ENCODE measurements around the gene TCL1A.

The TCL1A gene

DNA sequence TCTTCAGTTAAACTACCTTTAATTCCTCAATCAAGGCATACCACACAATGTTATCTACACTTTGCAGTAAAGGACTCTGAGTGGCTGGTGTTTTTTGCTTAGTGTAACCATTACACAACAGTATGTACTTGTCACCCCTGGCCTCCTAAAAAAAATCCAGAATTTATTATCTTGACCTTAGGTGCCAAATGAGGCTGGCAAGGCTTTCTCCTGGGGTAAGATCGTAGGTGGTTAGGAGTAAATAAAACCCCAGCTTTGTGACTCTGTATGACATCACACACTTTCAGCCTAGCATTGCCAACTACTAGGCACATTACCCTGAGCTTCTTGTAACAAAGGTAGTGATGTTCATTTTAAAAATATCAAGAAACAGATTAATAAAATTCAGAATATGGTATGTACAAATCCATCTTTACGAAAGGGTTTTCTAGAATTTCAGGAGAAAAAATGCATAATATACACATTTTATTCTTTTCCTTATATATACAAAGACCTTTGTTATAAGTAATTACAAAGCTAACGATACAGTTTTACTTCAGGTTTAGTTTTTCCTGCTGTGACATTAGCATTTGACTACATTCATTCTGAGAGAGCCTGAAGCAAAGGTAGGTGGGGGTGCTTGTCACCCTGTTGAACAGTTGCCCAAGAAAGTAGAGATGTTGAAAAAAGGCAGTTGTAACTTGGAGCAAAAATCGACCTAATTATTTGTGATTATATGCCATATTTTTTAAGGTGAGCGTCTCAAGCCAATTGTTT, 13.5 kb downstream of the TCL1A start (continued):
- TF ChIP-seq ZNF530 (tag by site-specific recombination; IDR thresholded peaks at IDR 0.05; ENCODE audit: low read depth) = no peak
- no peak for TF ChIP-seq ZNF138 (tag by site-specific recombination; IDR thresholded peaks at IDR 0.05; ENCODE audit: borderline replicate concordance)
- TF ChIP-seq KLF7 (tag by site-specific recombination; IDR thresholded peaks at IDR 0.05; ENCODE audit: borderline replicate concordance) = no peak
- no peak for TF ChIP-seq ZNF624 (tag by site-specific recombination; IDR thresholded peaks at IDR 0.05)
- TF ChIP-seq, protein P1, sequence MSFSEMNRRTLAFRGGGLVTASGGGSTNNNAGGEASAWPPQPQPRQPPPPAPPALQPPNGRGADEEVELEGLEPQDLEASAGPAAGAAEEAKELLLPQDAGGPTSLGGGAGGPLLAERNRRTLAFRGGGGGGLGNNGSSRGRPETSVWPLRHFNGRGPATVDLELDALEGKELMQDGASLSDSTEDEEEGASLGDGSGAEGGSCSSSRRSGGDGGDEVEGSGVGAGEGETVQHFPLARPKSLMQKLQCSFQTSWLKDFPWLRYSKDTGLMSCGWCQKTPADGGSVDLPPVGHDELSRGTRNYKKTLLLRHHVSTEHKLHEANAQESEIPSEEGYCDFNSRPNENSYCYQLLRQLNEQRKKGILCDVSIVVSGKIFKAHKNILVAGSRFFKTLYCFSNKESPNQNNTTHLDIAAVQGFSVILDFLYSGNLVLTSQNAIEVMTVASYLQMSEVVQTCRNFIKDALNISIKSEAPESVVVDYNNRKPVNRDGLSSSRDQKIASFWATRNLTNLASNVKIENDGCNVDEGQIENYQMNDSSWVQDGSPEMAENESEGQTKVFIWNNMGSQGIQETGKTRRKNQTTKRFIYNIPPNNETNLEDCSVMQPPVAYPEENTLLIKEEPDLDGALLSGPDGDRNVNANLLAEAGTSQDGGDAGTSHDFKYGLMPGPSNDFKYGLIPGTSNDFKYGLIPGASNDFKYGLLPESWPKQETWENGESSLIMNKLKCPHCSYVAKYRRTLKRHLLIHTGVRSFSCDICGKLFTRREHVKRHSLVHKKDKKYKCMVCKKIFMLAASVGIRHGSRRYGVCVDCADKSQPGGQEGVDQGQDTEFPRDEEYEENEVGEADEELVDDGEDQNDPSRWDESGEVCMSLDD (tag by site-specific recombination; IDR thresholded peaks at IDR 0.05) = no peak
- TF ChIP-seq SP7 (tag by site-specific recombination; IDR thresholded peaks at IDR 0.05) = 0 out of 2 replicates have a peak, but pooled peaks have one; percentile 20
- TF ChIP-seq, protein P2, sequence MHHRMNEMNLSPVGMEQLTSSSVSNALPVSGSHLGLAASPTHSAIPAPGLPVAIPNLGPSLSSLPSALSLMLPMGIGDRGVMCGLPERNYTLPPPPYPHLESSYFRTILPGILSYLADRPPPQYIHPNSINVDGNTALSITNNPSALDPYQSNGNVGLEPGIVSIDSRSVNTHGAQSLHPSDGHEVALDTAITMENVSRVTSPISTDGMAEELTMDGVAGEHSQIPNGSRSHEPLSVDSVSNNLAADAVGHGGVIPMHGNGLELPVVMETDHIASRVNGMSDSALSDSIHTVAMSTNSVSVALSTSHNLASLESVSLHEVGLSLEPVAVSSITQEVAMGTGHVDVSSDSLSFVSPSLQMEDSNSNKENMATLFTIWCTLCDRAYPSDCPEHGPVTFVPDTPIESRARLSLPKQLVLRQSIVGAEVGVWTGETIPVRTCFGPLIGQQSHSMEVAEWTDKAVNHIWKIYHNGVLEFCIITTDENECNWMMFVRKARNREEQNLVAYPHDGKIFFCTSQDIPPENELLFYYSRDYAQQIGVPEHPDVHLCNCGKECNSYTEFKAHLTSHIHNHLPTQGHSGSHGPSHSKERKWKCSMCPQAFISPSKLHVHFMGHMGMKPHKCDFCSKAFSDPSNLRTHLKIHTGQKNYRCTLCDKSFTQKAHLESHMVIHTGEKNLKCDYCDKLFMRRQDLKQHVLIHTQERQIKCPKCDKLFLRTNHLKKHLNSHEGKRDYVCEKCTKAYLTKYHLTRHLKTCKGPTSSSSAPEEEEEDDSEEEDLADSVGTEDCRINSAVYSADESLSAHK (tag by site-specific recombination; IDR thresholded peaks at IDR 0.05) = no peak; the same call in none of the 2 replicates
- TF ChIP-seq ZNF132 (tag by site-specific recombination; IDR thresholded peaks at IDR 0.05; ENCODE audit: borderline replicate concordance) = no peak
- TF ChIP-seq ZNF404 (tag by site-specific recombination; IDR thresholded peaks at IDR 0.05) = no peak
- TF ChIP-seq ZNF19 (tag by site-specific recombination; IDR thresholded peaks at IDR 0.05; ENCODE audit: low read depth) = no peak
- no peak for TF ChIP-seq ZBTB48 (tag by site-specific recombination; IDR thresholded peaks at IDR 0.05)
- no peak for TF ChIP-seq ZNF792 (tag by site-specific recombination; IDR thresholded peaks at IDR 0.05)
- TF ChIP-seq ZNF571 (tag by site-specific recombination; IDR thresholded peaks at IDR 0.05) = no peak
- TF ChIP-seq, protein P3, sequence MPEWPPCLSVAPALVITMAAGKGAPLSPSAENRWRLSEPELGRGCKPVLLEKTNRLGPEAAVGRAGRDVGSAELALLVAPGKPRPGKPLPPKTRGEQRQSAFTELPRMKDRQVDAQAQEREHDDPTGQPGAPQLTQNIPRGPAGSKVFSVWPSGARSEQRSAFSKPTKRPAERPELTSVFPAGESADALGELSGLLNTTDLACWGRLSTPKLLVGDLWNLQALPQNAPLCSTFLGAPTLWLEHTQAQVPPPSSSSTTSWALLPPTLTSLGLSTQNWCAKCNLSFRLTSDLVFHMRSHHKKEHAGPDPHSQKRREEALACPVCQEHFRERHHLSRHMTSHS (tag by site-specific recombination; IDR thresholded peaks at IDR 0.05) = no peak
- TF ChIP-seq ZNF549 (tag by site-specific recombination; IDR thresholded peaks at IDR 0.05) = no peak
- TF ChIP-seq, protein P4, sequence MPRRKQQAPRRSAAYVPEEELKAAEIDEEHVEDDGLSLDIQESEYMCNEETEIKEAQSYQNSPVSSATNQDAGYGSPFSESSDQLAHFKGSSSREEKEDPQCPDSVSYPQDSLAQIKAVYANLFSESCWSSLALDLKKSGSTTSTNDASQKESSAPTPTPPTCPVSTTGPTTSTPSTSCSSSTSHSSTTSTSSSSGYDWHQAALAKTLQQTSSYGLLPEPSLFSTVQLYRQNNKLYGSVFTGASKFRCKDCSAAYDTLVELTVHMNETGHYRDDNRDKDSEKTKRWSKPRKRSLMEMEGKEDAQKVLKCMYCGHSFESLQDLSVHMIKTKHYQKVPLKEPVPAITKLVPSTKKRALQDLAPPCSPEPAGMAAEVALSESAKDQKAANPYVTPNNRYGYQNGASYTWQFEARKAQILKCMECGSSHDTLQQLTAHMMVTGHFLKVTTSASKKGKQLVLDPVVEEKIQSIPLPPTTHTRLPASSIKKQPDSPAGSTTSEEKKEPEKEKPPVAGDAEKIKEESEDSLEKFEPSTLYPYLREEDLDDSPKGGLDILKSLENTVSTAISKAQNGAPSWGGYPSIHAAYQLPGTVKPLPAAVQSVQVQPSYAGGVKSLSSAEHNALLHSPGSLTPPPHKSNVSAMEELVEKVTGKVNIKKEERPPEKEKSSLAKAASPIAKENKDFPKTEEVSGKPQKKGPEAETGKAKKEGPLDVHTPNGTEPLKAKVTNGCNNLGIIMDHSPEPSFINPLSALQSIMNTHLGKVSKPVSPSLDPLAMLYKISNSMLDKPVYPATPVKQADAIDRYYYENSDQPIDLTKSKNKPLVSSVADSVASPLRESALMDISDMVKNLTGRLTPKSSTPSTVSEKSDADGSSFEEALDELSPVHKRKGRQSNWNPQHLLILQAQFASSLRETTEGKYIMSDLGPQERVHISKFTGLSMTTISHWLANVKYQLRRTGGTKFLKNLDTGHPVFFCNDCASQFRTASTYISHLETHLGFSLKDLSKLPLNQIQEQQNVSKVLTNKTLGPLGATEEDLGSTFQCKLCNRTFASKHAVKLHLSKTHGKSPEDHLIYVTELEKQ (tag by site-specific recombination; IDR thresholded peaks at IDR 0.05; ENCODE audit: borderline replicate concordance) = 0 out of 2 replicates have a peak, but pooled peaks have one; percentile 33
- no peak for TF ChIP-seq YY2 (tag by site-specific recombination; IDR thresholded peaks at IDR 0.05)
- TF ChIP-seq, protein P5, sequence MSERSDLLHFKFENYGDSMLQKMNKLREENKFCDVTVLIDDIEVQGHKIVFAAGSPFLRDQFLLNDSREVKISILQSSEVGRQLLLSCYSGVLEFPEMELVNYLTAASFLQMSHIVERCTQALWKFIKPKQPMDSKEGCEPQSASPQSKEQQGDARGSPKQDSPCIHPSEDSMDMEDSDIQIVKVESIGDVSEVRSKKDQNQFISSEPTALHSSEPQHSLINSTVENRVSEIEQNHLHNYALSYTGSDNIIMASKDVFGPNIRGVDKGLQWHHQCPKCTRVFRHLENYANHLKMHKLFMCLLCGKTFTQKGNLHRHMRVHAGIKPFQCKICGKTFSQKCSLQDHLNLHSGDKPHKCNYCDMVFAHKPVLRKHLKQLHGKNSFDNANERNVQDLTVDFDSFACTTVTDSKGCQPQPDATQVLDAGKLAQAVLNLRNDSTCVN (tag by site-specific recombination; optimal IDR thresholded peaks at IDR 0.05) = no peak
- TF ChIP-seq, protein P6, sequence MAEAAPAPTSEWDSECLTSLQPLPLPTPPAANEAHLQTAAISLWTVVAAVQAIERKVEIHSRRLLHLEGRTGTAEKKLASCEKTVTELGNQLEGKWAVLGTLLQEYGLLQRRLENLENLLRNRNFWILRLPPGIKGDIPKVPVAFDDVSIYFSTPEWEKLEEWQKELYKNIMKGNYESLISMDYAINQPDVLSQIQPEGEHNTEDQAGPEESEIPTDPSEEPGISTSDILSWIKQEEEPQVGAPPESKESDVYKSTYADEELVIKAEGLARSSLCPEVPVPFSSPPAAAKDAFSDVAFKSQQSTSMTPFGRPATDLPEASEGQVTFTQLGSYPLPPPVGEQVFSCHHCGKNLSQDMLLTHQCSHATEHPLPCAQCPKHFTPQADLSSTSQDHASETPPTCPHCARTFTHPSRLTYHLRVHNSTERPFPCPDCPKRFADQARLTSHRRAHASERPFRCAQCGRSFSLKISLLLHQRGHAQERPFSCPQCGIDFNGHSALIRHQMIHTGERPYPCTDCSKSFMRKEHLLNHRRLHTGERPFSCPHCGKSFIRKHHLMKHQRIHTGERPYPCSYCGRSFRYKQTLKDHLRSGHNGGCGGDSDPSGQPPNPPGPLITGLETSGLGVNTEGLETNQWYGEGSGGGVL (tag by site-specific recombination; IDR thresholded peaks at IDR 0.05) = no peak
- TF ChIP-seq FEZF1 (tag by site-specific recombination; IDR thresholded peaks at IDR 0.05) = peak; percentile 78
- TF ChIP-seq, protein P7, sequence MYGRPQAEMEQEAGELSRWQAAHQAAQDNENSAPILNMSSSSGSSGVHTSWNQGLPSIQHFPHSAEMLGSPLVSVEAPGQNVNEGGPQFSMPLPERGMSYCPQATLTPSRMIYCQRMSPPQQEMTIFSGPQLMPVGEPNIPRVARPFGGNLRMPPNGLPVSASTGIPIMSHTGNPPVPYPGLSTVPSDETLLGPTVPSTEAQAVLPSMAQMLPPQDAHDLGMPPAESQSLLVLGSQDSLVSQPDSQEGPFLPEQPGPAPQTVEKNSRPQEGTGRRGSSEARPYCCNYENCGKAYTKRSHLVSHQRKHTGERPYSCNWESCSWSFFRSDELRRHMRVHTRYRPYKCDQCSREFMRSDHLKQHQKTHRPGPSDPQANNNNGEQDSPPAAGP (tag by site-specific recombination; IDR thresholded peaks at IDR 0.05) = no peak
- no peak for TF ChIP-seq ZNF48 (tag by site-specific recombination; IDR thresholded peaks at IDR 0.05)
- peak; percentile 74 for TF ChIP-seq ZNF843 (tag by site-specific recombination; IDR thresholded peaks at IDR 0.05)
- TF ChIP-seq MEIS1 (CRISPR knock-in tag; IDR thresholded peaks at IDR 0.05; ENCODE audit: borderline replicate concordance) = no peak
- TF ChIP-seq ZNF366 (tag by site-specific recombination; conservative IDR thresholded peaks at IDR 0.05) = no peak
- TF ChIP-seq ZNF658 (tag by site-specific recombination; IDR thresholded peaks at IDR 0.05) = no peak
